HepG2 (cell line): ENCODE data around the gene THSD1. TPM values are rescaled to one million over a fixed set of nuclear protein-coding genes. Genes with fewer than 3 reads are reported as not detected.

Experiments
- ARNT ChIP-seq: fragments of 450-650 bp; IDR thresholded peaks from 2 replicates; pipeline ENCODE4 v1.6.1; 2017
- ATF7 ChIP-seq, 2 experiments: fragments of 450-650 bp in 1 of 2; sonication (generic) in 1 of 2; formaldehyde crosslinking in 1 of 2; IDR thresholded peaks; 2 replicates each; pipeline versions ENCODE4 v1.4.0 to v1.6.1; 2016 to 2020; ENCODE audit warnings: antibody characterized with exemption in 1 of 2, mild to moderate bottlenecking in 1 of 2, missing genetic modification reagents in 1 of 2
- CERS6 ChIP-seq: sonication (generic); formaldehyde crosslinking; IDR thresholded peaks from 2 replicates; pipeline ENCODE4 v1.5.0; 2020; ENCODE audit warnings: missing genetic modification reagents
- E2F1 ChIP-seq: sonication (generic); formaldehyde crosslinking; IDR thresholded peaks from 2 replicates; pipeline ENCODE4 v1.5.0; 2020; ENCODE audit warnings: missing genetic modification reagents
- FOXM1 ChIP-seq: sonication (generic); formaldehyde crosslinking; IDR thresholded peaks from 2 replicates; pipeline ENCODE4 v1.5.0; 2020; ENCODE audit warnings: missing genetic modification reagents
- FOXP1 ChIP-seq, 2 experiments: fragments of 450-650 bp in 1 of 2; IDR thresholded peaks; 2 replicates each; pipeline ENCODE4 v1.6.1; 2017 to 2018; ENCODE audit warnings: antibody characterized with exemption in 1 of 2
- HDAC6 ChIP-seq: fragments of 200-600 bp; sonication (generic); IDR thresholded peaks from 2 replicates; pipeline ENCODE4 v1.7.0; 2017; ENCODE audit warnings: mild to moderate bottlenecking, antibody characterized with exemption, low read length, low read depth
- KLF12 ChIP-seq: sonication (generic); formaldehyde crosslinking; IDR thresholded peaks from 2 replicates; pipeline ENCODE4 v1.4.0; 2020; ENCODE audit warnings: missing genetic modification reagents, borderline replicate concordance
- MAF1 ChIP-seq: sonication (generic); formaldehyde crosslinking; IDR thresholded peaks from 2 replicates; pipeline ENCODE4 v1.5.0; 2020; ENCODE audit warnings: missing genetic modification reagents, borderline replicate concordance
- NFKBIZ ChIP-seq: IDR thresholded peaks from 2 replicates; pipeline ENCODE4 v1.6.1; 2018; ENCODE audit warnings: missing genetic modification reagents, missing compliant biosample characterization
- NPAS2 ChIP-seq: sonication (generic); formaldehyde crosslinking; IDR thresholded peaks from 2 replicates; pipeline ENCODE4 v1.8.0; 2022; ENCODE audit warnings: mild to moderate bottlenecking, missing genetic modification reagents, borderline replicate concordance
- PATZ1 ChIP-seq: sonication (generic); formaldehyde crosslinking; IDR thresholded peaks from 2 replicates; pipeline ENCODE4 v1.4.0; 2020; ENCODE audit warnings: missing genetic modification reagents
- SMYD3 ChIP-seq: sonication (generic); formaldehyde crosslinking; IDR thresholded peaks from 2 replicates; pipeline ENCODE4 v1.8.1; 2023; ENCODE audit warnings: mild to moderate bottlenecking, missing genetic modification reagents
- TAF1 ChIP-seq: sonication (generic); formaldehyde crosslinking; IDR thresholded peaks from 2 replicates; pipeline ENCODE4 v1.4.0; 2020; ENCODE audit warnings: missing genetic modification reagents
- TARDBP ChIP-seq: sonication (generic); formaldehyde crosslinking; IDR thresholded peaks from 2 replicates; pipeline ENCODE4 v1.8.0; 2022; ENCODE audit warnings: mild to moderate bottlenecking, missing genetic modification reagents
- ZBTB34 ChIP-seq: sonication (generic); formaldehyde crosslinking; IDR thresholded peaks from 2 replicates; pipeline ENCODE4 v1.8.0; 2022; ENCODE audit warnings: mild to moderate bottlenecking, missing genetic modification reagents
- ZFP37 ChIP-seq: sonication (generic); formaldehyde crosslinking; IDR thresholded peaks from 2 replicates; pipeline ENCODE4 v1.4.0; 2020; ENCODE audit warnings: missing genetic modification reagents, borderline replicate concordance
- ZMAT3 ChIP-seq: sonication (generic); formaldehyde crosslinking; conservative IDR thresholded peaks from 2 replicates; pipeline ENCODE4 v1.7.0; 2021; ENCODE audit warnings: missing genetic modification reagents
- ZMYM3 ChIP-seq: sonication (generic); formaldehyde crosslinking; IDR thresholded peaks from 2 replicates; pipeline ENCODE4 v1.5.1; 2020; ENCODE audit warnings: mild to moderate bottlenecking, missing genetic modification reagents
- ZNF282 ChIP-seq: fragments of 450-650 bp; IDR thresholded peaks from 2 replicates; pipeline ENCODE4 v1.6.1; 2018; ENCODE audit not compliant: partially characterized antibody
- ZNF431 ChIP-seq: sonication (generic); formaldehyde crosslinking; IDR thresholded peaks from 2 replicates; pipeline ENCODE4 v1.9.0; 2022; ENCODE audit warnings: missing genetic modification reagents, low read depth, mild to moderate bottlenecking, borderline replicate concordance
- ZNF713 ChIP-seq: sonication (generic); formaldehyde crosslinking; IDR thresholded peaks from 2 replicates; pipeline ENCODE4 v1.4.0; 2020; ENCODE audit warnings: mild to moderate bottlenecking, missing genetic modification reagents
- ZNF878 ChIP-seq: sonication (generic); formaldehyde crosslinking; IDR thresholded peaks from 2 replicates; pipeline ENCODE4 v1.8.1; 2023; ENCODE audit warnings: mild to moderate bottlenecking, missing genetic modification reagents, moderate library complexity
- ZSCAN20 ChIP-seq: sonication (generic); formaldehyde crosslinking; IDR thresholded peaks from 2 replicates; pipeline ENCODE4 v1.4.0; 2020; ENCODE audit warnings: missing genetic modification reagents, mild to moderate bottlenecking, borderline replicate concordance
- ZSCAN30 ChIP-seq: sonication (generic); formaldehyde crosslinking; IDR thresholded peaks from 2 replicates; pipeline ENCODE4 v1.5.0; 2020; ENCODE audit warnings: mild to moderate bottlenecking, missing genetic modification reagents
- ZZZ3 ChIP-seq: sonication (generic); formaldehyde crosslinking; IDR thresholded peaks from 2 replicates; pipeline ENCODE4 v1.4.0; 2020; ENCODE audit warnings: missing genetic modification reagents, mild to moderate bottlenecking, borderline replicate concordance
- polyA plus RNA-seq, 8 experiments: library from polyadenylated mRNA; depleted of rRNA in 3 of 8; stranded (reverse) in 7 of 8; unstranded in 1 of 8; fragments of >200 nt; fragmentation: Illumina TruSeq in 4 of 8; extraction: Trizol in 4 of 8; gene quantifications; 2 replicates each; pipeline versions ENCODE4 v1.2.1 to v1.2.3, GENCODE V29; 2011 to 2016; ENCODE audit warnings: low read depth in 4 of 8, missing spikeins in 1 of 8, mixed read lengths in 1 of 8; ENCODE audit not compliant: insufficient read depth in 1 of 8
- total RNA-seq, 5 experiments: library from RNA; depleted of rRNA; stranded (reverse); fragments of >200 nt; fragmentation: Illumina TruSeq; extraction: Trizol; gene quantifications; 2 replicates each; pipeline ENCODE4 v1.2.3, GENCODE V29; 2016; ENCODE audit warnings: low read depth in 1 of 5

The THSD1 gene
- total and polyA plus RNA-seq, 2 of the 13 experiments (the other 11 are each of a cell fraction or from before 2014, with no cell fraction given): 0.11 to 0.15 TPM

- no peak for TF ChIP-seq FOXM1
- TF ChIP-seq ATF7 (IDR thresholded peaks at IDR 0.05): no peak
- TF ChIP-seq ATF7 (CRISPR knock-in tag; IDR thresholded peaks at IDR 0.05): no peak
- no peak for TF ChIP-seq ZNF878 (CRISPR knock-in tag)
- no peak for TF ChIP-seq ZNF282
- TF ChIP-seq MAF1 (CRISPR knock-in tag): no peak
- no peak for TF ChIP-seq KLF12 (CRISPR knock-in tag)
- TF ChIP-seq PATZ1 (CRISPR knock-in tag): no peak
- no peak for TF ChIP-seq ZMYM3 (CRISPR knock-in tag)
- TF ChIP-seq ZMAT3 (CRISPR knock-in tag): no peak
- TF ChIP-seq SMYD3 (CRISPR knock-in tag): no peak; the same call in 1 of the 2 replicates
- TF ChIP-seq TARDBP: 0 out of 2 replicates have a peak, but pooled peaks have one; percentile 8
- TF ChIP-seq HDAC6: no peak
- TF ChIP-seq NFKBIZ (CRISPR knock-in tag): peak; percentile 67; the same call in 1 of the 2 replicates
- TF ChIP-seq ZNF713 (CRISPR knock-in tag): no peak
- no peak for TF ChIP-seq ZZZ3 (CRISPR knock-in tag)
- TF ChIP-seq ZSCAN30 (CRISPR knock-in tag): no peak
- TF ChIP-seq TAF1 (CRISPR knock-in tag): 0 out of 2 replicates have a peak, but pooled peaks have one; percentile 7
- TF ChIP-seq NPAS2 (CRISPR knock-in tag): no peak
- TF ChIP-seq ZNF431: no peak
- peak; percentile 61; the same call in 1 of the 2 replicates for TF ChIP-seq ZFP37 (CRISPR knock-in tag)
- TF ChIP-seq ZBTB34 (CRISPR knock-in tag): 0 out of 2 replicates have a peak, but pooled peaks have one; percentile 75
- no peak for TF ChIP-seq ARNT
- peak; percentile 52; the same call in 1 of the 2 replicates for TF ChIP-seq E2F1 (CRISPR knock-in tag)
- TF ChIP-seq CERS6 (CRISPR knock-in tag): no peak
- no peak for TF ChIP-seq ZSCAN20 (CRISPR knock-in tag)
- no peak for TF ChIP-seq FOXP1 (IDR thresholded peaks at IDR 0.05)
- TF ChIP-seq FOXP1 (CRISPR knock-in tag; IDR thresholded peaks at IDR 0.05): no peak
Observed at GRCh38 chr13:52455677-52456041, 49.7 kb upstream of the THSD1 start (continued).
